HepG2 (cell line): ENCODE results near the gene SLC18A2. TPM values are rescaled to one million over a fixed set of nuclear protein-coding genes. Genes with fewer than 3 reads are reported as not detected.

Experiments
- ATAC-seq: fragments of 200-7000 bp; cut with Tn5 transposase; 3 replicates; pipeline ENCODE4 v1.9.1; 2020; ENCODE audit warnings: mild to moderate bottlenecking, moderate library complexity
- BruUV-seq: library from RNA; stranded (reverse); fragments of 400-500 nt; replicated peaks from 2 replicates; lab custom pipeline; 2021; lab: Mats Ljungman, UMichigan
- CTCF ChIA-PET: fragments of 300-600 bp; formaldehyde crosslinking; extraction: SDS; loops from one replicate; lab custom pipeline; 2021; ENCODE audit warnings: low total read pairs, inconsistent platforms, low intra/inter-chr PET ratio; lab: Yijun Ruan, JAX
- POLR2A ChIA-PET: fragments of 350-600 bp; sonication (Branson Sonifier 250); formaldehyde crosslinking; loops from one replicate; lab custom pipeline; 2020; ENCODE audit warnings: antibody characterized with exemption, inconsistent platforms; lab: Yijun Ruan, JAX
- DNase-seq: peaks from one replicate; pipeline ENCODE4 v3.0.0-alpha.2; 2015; ENCODE audit warnings: low spot score
- FAIRE-seq: peaks from 3 replicates; lab custom pipeline; 2011; peaks lifted over from hg19 to GRCh38; lab: Jason Lieb, UNC
- H2AFZ ChIP-seq: one replicate; pipeline ENCODE4 v1.6.1; 2011; ENCODE audit warnings: low read length, inconsistent platforms
- H3K27ac ChIP-seq: fragments of 300-600 bp; 3 replicates; pipeline ENCODE4 v1.8.0; 2011; ENCODE audit warnings: mixed run types, mild to moderate bottlenecking, mixed read lengths, low read length, inconsistent platforms; ENCODE audit not compliant: insufficient read depth; ENCODE audit errors: extremely low read length
- H3K27me3 ChIP-seq, 2 experiments: fragments of 200-600 bp in 1 of 2; 2 replicates in 1 of 2; 3 replicates in 1 of 2; pipeline versions ENCODE4 v1.6.0 to v1.8.0; 2011; ENCODE audit warnings: low read length in 2 of 2, mild to moderate bottlenecking in 2 of 2, moderate library complexity in 2 of 2, inconsistent platforms in 1 of 2; ENCODE audit not compliant: insufficient read depth in 2 of 2, control insufficient read depth in 1 of 2
- H3K36me3 ChIP-seq, 2 experiments: fragments of 200-600 bp in 1 of 2; replicated peaks in 1 of 2; 2 replicates in 1 of 2; 3 replicates in 1 of 2; pipeline versions ENCODE4 v1.5.1 to v1.8.0; 2011; ENCODE audit warnings: low read length in 2 of 2, inconsistent platforms in 1 of 2; ENCODE audit not compliant: insufficient read depth in 2 of 2, control insufficient read depth in 1 of 2
- H3K4me1 ChIP-seq: 2 replicates; pipeline ENCODE4 v1.5.1; 2012; ENCODE audit warnings: low read length, inconsistent platforms; ENCODE audit not compliant: insufficient read depth
- H3K4me2 ChIP-seq: 2 replicates; pipeline ENCODE4 v1.6.0; 2011; ENCODE audit warnings: low read depth, low read length, inconsistent platforms
- H3K4me3 ChIP-seq, 3 experiments: fragments of 200-600 bp in 1 of 3; sonication (generic), shearing (Covaris generic) in 1 of 3; replicated peaks in 1 of 3; 2 replicates each; pipeline ENCODE4 v1.5.1; 2011 to 2016; ENCODE audit warnings: low read length in 3 of 3, inconsistent platforms in 2 of 3, low read depth in 2 of 3, mild to moderate bottlenecking in 2 of 3, control low read depth in 1 of 3, mixed read lengths in 1 of 3; ENCODE audit not compliant: insufficient read depth in 1 of 3
- H3K79me2 ChIP-seq: one replicate; pipeline ENCODE4 v1.6.1; 2011; ENCODE audit warnings: low read length, inconsistent platforms; ENCODE audit not compliant: insufficient read depth
- H3K9ac ChIP-seq: 2 replicates; pipeline ENCODE4 v1.6.0; 2011; ENCODE audit warnings: mild to moderate bottlenecking, low read depth, low read length, inconsistent platforms; ENCODE audit not compliant: insufficient read depth
- H3K9me3 ChIP-seq: 2 replicates; pipeline ENCODE4 v1.5.1; 2012; ENCODE audit warnings: mild to moderate bottlenecking, low read length
- H4K20me1 ChIP-seq: 2 replicates; pipeline ENCODE4 v1.6.0; 2011; ENCODE audit warnings: inconsistent platforms, mild to moderate bottlenecking, low read length, moderate library complexity; ENCODE audit not compliant: insufficient read depth
- BORCS8-MEF2B ChIP-seq: sonication (generic); formaldehyde crosslinking; IDR thresholded peaks from 2 replicates; pipeline ENCODE4 v1.8.0; 2022; ENCODE audit warnings: mild to moderate bottlenecking, missing genetic modification reagents
- CHCHD3 ChIP-seq: sonication (generic); formaldehyde crosslinking; IDR thresholded peaks from 2 replicates; pipeline ENCODE4 v1.8.0; 2022; ENCODE audit warnings: mild to moderate bottlenecking, missing genetic modification reagents, moderate library complexity
- MTA1 ChIP-seq: sonication (generic); formaldehyde crosslinking; IDR thresholded peaks from 2 replicates; pipeline ENCODE4 v1.4.0; 2020; ENCODE audit warnings: missing genetic modification reagents, mild to moderate bottlenecking, borderline replicate concordance
- MXI1 ChIP-seq: IDR thresholded peaks from 3 replicates; pipeline ENCODE4 v1.6.1; 2012; ENCODE audit warnings: low read depth, low read length, inconsistent platforms, borderline replicate concordance
- RFX1 ChIP-seq: fragments of 450-650 bp; IDR thresholded peaks from 2 replicates; pipeline ENCODE4 v1.6.1; 2017
- SNAPC5 ChIP-seq: sonication (generic); formaldehyde crosslinking; IDR thresholded peaks from 2 replicates; pipeline ENCODE4 v1.8.1; 2023; ENCODE audit warnings: mild to moderate bottlenecking, missing genetic modification reagents, borderline replicate concordance
- SRF ChIP-seq: IDR thresholded peaks from 2 replicates; pipeline ENCODE4 v1.6.1; 2011; ENCODE audit warnings: mild to moderate bottlenecking, low read depth, low read length, moderate library complexity
- ZBTB38 ChIP-seq: sonication (generic); formaldehyde crosslinking; IDR thresholded peaks from 2 replicates; pipeline ENCODE4 v1.5.1; 2020; ENCODE audit warnings: mild to moderate bottlenecking, missing genetic modification reagents
- ZMAT3 ChIP-seq: sonication (generic); formaldehyde crosslinking; conservative IDR thresholded peaks from 2 replicates; pipeline ENCODE4 v1.7.0; 2021; ENCODE audit warnings: missing genetic modification reagents
- ZNF563 ChIP-seq: sonication (generic); formaldehyde crosslinking; IDR thresholded peaks from 2 replicates; pipeline ENCODE4 v1.8.0; 2022; ENCODE audit warnings: mild to moderate bottlenecking, moderate library complexity, missing genetic modification reagents
- ZNF607 ChIP-seq: sonication (generic); formaldehyde crosslinking; IDR thresholded peaks from 2 replicates; pipeline ENCODE4 v1.5.1; 2020; ENCODE audit warnings: missing genetic modification reagents, mild to moderate bottlenecking, borderline replicate concordance
- WGBS: methylation state at CpG from one replicate; pipeline ENCODE4 v1.1.6; 2017; ENCODE audit warnings: low lambda C conversion rate; 5-methylcytosine and 5-hydroxymethylcytosine counted together
- in situ Hi-C: cut with HindIII; loops from 2 replicates; pipeline ENCODE4 v1.10.0; 2017; ENCODE audit warnings: low pct_unique_long_range_greater_than_20kb; ENCODE audit not compliant: extremely low pct_ligation_motif_present
- intact Hi-C: fragments of 100-400 bp; cut with micrococcal nuclease; formaldehyde crosslinking; loops from one replicate; pipeline ENCODE4 v1.10.0; 2022; ENCODE audit not compliant: unreplicated experiment
- polyA plus RNA-seq, 8 experiments: library from polyadenylated mRNA; depleted of rRNA in 3 of 8; stranded (reverse) in 7 of 8; unstranded in 1 of 8; fragments of >200 nt; fragmentation: Illumina TruSeq in 4 of 8; extraction: Trizol in 4 of 8; gene quantifications; 2 replicates each; pipeline versions ENCODE4 v1.2.1 to v1.2.3, GENCODE V29; 2011 to 2016; ENCODE audit warnings: low read depth in 4 of 8, missing spikeins in 1 of 8, mixed read lengths in 1 of 8; ENCODE audit not compliant: insufficient read depth in 1 of 8
- total RNA-seq, 5 experiments: library from RNA; depleted of rRNA; stranded (reverse); fragments of >200 nt; fragmentation: Illumina TruSeq; extraction: Trizol; gene quantifications; 2 replicates each; pipeline ENCODE4 v1.2.3, GENCODE V29; 2016; ENCODE audit warnings: low read depth in 1 of 5
- TF ChIP-seq, protein P1 (sequence below): sonication (generic); formaldehyde crosslinking; IDR thresholded peaks from 2 replicates; pipeline ENCODE4 v1.4.0; 2020; ENCODE audit warnings: mild to moderate bottlenecking, missing genetic modification reagents

The SLC18A2 gene
- total and polyA plus RNA-seq, 2 of the 13 experiments (the other 11 are each of a cell fraction or from before 2014, with no cell fraction given): not detected

- no peak overlapping the region for H3K27ac ChIP-seq
- FAIRE-seq: no peak
- no peak for ATAC-seq
Observed at GRCh38 chr10:117218654-117219053, 22.3 kb upstream of the SLC18A2 start.

DNA sequence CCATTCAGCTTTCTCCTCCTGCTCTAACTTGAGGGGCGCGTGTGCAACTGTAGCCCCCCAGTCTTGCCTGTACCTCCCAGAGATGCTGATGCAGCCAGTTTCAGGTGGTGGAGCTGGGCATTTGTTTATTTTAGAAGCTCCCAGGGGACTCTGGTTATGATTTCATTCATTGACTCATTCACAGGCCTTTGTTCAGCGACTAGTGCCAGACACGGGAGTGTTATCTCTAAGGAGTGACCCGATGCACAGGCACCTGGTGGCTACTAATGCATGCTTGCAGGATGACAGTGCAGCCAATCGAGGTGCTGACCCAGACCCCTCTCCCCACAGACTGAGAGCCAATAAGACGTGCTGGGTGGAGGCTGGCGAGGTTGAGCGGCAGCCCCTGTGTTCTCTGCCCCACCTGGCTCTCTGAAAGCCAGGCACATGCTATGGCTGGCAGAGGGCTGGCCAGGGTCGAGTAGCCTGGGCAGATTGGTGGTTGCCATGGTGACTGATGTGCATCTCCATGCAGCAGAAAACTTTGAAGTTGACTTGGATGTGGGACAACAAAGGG lies 19.7 kb upstream of the SLC18A2 start:
- no peak overlapping the region for H3K27ac ChIP-seq
- H3K9ac ChIP-seq: no peak overlapping the region
- H3K9me3 ChIP-seq: no peaks in the 10 kb centered on the region
- no peak for FAIRE-seq
- no TSS peak for BruUV-seq
- H3K4me3 ChIP-seq: no peak overlapping the region
- CTCF ChIA-PET: no interaction called here
- ATAC-seq: no peak
- H3K4me1 ChIP-seq: peaks cover 13% of the 10 kb centered on the region
- H2AFZ ChIP-seq: no peak overlapping the region
- in situ Hi-C loops: loop anchor here (10.0 kb wide), 1 partner anchor 224 kb away; no protein-coding TSS in a partner anchor
- peak; percentile 12 for DNase-seq
- no peaks in the 10 kb centered on the region for H4K20me1 ChIP-seq
- 40% methylated on average over 5 of the region's 10 CpGs for WGBS
- no peaks in the 10 kb centered on the region for H3K79me2 ChIP-seq
- intact Hi-C loops: no loop called here
- no peaks in the 10 kb centered on the region for H3K36me3 ChIP-seq
- TF ChIP-seq ZMAT3 (CRISPR knock-in tag): no peak
- TF ChIP-seq RFX1: 0 out of 2 replicates have a peak, but pooled peaks have one; percentile 14
- POLR2A ChIA-PET: no interaction called here
- peaks cover 2 to 35% of the 10 kb centered on the region in 2 experiments for H3K27me3 ChIP-seq
- no peak overlapping the region for H3K4me2 ChIP-seq

More at GRCh38 chr10:117218654-117219053, 22.3 kb upstream of the SLC18A2 start:
- Histone ChIP-seq H3K4me2 (no peak overlapping the region), H3K9ac (no peak overlapping the region), H3K36me3 (no peaks in the 10 kb centered on the region), H2AFZ (no peak overlapping the region), H3K4me3 (no peak overlapping the region), H3K4me1 (peaks cover 16% of the 10 kb centered on the region), H3K9me3 (no peaks in the 10 kb centered on the region), H3K79me2 (no peaks in the 10 kb centered on the region), H4K20me1 (no peaks in the 10 kb centered on the region), H3K27me3 (peaks cover 4 to 47% of the 10 kb centered on the region in 2 experiments)
- TF ChIP-seq SRF: no peak
- no peak for TF ChIP-seq ZNF607 (CRISPR knock-in tag)
- TF ChIP-seq MXI1: no peak
- TF ChIP-seq MTA1: no peak
- TF ChIP-seq ZBTB38 (CRISPR knock-in tag): no peak
- no peak for TF ChIP-seq SNAPC5 (CRISPR knock-in tag)
- TF ChIP-seq, protein P1, sequence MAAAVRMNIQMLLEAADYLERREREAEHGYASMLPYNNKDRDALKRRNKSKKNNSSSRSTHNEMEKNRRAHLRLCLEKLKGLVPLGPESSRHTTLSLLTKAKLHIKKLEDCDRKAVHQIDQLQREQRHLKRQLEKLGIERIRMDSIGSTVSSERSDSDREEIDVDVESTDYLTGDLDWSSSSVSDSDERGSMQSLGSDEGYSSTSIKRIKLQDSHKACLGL (CRISPR knock-in tag): no peak
- no peak for TF ChIP-seq CHCHD3 (CRISPR knock-in tag)
- no peak for TF ChIP-seq ZNF563 (CRISPR knock-in tag)
- no peak for TF ChIP-seq BORCS8-MEF2B (CRISPR knock-in tag)
- WGBS: 32% methylated on average over 8 of the region's 8 CpGs
- ChIA-PET CTCF (interaction anchor here (3.8 kb wide), 1 partner anchor 101 kb away, joined by 74 read pairs; no protein-coding TSS in a partner anchor), POLR2A (no interaction called here)
- no peak for DNase-seq
- in situ Hi-C loops: no loop called here
- no TSS peak for BruUV-seq
- intact Hi-C loops: no loop called here
